Measurements from ENCODE around the gene E2F2. TPM values are rescaled to one million over a fixed set of nuclear protein-coding genes. Genes with fewer than 3 reads are reported as not detected.

E2F2 gene
- polyA plus RNA-seq, 1 experiment = 0.11 TPM

DNA sequence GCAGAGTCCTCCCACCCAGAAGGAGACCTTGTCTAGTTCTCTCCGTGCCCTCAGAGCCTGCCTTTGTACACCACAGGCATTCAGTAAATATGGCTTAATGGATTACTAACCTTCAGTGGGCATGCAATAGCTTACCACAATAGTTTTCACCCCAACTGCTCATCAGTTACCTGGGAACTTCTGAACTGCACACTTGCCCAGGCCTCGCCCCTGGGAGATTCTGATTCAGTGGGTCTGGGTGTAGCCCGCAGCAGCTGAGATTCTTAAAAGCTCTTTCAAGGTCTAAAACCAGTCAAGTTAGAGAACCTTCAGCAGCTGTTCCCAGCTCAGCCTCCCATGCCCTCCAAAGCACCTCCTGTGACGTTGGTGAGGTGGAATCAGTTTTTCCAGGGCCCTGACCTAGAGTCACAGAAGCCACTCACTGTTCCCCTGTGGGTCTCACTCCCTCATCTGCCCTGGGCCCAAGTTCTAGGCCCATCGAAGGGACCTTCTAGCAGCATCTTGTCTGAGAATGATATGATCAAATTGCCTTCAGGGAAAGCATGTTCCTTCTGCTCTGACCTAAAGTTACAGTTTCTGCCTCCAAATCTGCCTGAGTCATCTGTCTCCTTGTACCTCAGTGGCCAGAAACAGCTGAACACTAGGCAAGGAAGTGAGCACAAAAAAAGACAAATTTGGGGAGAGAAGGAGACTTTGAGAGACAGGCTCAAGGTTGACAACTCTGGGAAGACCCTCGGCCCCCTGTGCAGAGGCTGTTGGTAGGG lies 57.8 kb downstream of the E2F2 start:
- TF ChIP-seq, protein P1, sequence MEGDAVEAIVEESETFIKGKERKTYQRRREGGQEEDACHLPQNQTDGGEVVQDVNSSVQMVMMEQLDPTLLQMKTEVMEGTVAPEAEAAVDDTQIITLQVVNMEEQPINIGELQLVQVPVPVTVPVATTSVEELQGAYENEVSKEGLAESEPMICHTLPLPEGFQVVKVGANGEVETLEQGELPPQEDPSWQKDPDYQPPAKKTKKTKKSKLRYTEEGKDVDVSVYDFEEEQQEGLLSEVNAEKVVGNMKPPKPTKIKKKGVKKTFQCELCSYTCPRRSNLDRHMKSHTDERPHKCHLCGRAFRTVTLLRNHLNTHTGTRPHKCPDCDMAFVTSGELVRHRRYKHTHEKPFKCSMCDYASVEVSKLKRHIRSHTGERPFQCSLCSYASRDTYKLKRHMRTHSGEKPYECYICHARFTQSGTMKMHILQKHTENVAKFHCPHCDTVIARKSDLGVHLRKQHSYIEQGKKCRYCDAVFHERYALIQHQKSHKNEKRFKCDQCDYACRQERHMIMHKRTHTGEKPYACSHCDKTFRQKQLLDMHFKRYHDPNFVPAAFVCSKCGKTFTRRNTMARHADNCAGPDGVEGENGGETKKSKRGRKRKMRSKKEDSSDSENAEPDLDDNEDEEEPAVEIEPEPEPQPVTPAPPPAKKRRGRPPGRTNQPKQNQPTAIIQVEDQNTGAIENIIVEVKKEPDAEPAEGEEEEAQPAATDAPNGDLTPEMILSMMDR (IDR thresholded peaks at IDR 0.05; ENCODE audit: insufficient read depth, low read depth, low read length) = no peak
- Histone ChIP-seq H3K36me3 (ENCODE audit: control insufficient read depth, insufficient read depth, low read length) (no peaks in the 10 kb centered on the region; the same call in 1 of the 2 replicates), H3K4me3 (ENCODE audit: low read depth, low read length) (no peak overlapping the region), H3K27me3 (ENCODE audit: control insufficient read depth, insufficient read depth, low read length) (no peaks in the 10 kb centered on the region)
- POLR2A ChIA-PET = no interaction called here
- no peak for DNase-seq (ENCODE audit: low read depth)
- CTCF ChIA-PET = no interaction called here

DNA sequence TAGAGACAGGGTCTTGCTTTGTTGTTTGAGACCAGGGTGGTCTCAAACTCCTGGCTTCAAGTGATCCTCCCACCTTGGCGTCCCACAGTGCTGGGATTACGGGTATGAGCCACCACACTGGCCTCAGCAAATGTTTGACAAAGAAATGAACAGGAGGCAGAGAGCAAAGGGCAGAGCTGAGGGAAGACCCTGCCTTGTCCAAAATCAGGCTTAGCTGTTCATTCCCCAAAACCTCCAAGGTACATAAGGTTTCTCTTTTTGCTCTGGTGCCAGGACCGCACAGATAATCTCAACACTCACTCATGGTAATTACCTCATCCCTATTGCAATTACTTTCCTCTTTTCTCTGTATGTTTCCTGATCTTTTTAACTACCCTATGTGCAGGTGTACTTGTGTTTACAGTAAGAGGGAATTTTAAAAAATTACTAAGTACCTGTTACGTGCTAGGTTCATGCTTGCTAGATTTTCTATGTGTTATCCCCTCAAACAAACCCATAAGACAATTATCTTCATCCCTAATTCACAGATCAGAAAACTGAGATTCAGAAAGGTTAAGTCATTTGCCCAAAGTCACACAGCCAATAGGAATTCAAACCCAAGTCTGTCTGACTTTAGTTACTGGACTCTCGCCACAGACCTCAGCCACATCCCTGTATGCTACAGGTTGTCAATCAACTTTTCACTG lies 58.5 kb downstream of the E2F2 start:
- Histone ChIP-seq H3K4me3 (ENCODE audit: low read depth, low read length) (no peak overlapping the region), H3K27me3 (ENCODE audit: control insufficient read depth, insufficient read depth, low read length) (no peaks in the 10 kb centered on the region), H3K36me3 (ENCODE audit: control insufficient read depth, insufficient read depth, low read length) (no peaks in the 10 kb centered on the region; the same call in 1 of the 2 replicates)
- DNase-seq (ENCODE audit: low read depth) = no peak
- ChIA-PET CTCF (no interaction called here), POLR2A (no interaction called here)
- TF ChIP-seq, protein P1 (IDR thresholded peaks at IDR 0.05; ENCODE audit: insufficient read depth, low read depth, low read length) = no peak

DNA sequence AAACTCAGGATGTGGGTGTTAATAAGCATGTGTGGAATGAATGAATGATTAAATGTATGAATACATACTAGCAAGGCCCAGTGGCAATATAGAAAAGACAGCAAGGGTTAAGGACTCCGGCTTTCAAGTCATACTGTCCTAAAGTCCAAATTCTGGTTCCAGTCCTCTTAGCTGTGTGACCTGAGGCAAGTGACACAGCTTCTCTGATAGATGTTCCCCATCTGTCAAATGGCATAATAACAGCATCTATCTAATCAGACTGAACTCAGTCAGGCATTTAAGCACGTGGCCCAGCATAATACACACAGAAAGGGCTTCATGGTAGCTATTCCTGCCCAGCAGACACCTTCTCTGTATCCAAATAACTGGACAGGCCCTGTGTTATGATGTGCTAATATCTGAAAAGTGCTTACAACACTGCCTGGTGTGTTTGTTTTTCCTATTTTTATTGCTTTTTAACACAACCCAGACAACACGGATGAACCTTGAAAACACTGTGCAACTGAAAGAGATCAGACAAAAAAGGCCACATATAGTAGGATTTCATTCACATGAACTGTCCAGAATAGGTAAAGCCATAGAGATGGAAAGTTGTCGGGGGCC lies 59.5 kb downstream of the E2F2 start:
- ChIA-PET CTCF (no interaction called here), POLR2A (no interaction called here)
- TF ChIP-seq, protein P1 (IDR thresholded peaks at IDR 0.05; ENCODE audit: insufficient read depth, low read depth, low read length) = no peak
- H3K36me3 ChIP-seq (ENCODE audit: control insufficient read depth, insufficient read depth, low read length) = no peaks in the 10 kb centered on the region; the same call in 1 of the 2 replicates
- no peak for DNase-seq (ENCODE audit: low read depth)
- H3K4me3 ChIP-seq (ENCODE audit: low read depth, low read length) = no peak overlapping the region
- no peaks in the 10 kb centered on the region for H3K27me3 ChIP-seq (ENCODE audit: control insufficient read depth, insufficient read depth, low read length)

DNA sequence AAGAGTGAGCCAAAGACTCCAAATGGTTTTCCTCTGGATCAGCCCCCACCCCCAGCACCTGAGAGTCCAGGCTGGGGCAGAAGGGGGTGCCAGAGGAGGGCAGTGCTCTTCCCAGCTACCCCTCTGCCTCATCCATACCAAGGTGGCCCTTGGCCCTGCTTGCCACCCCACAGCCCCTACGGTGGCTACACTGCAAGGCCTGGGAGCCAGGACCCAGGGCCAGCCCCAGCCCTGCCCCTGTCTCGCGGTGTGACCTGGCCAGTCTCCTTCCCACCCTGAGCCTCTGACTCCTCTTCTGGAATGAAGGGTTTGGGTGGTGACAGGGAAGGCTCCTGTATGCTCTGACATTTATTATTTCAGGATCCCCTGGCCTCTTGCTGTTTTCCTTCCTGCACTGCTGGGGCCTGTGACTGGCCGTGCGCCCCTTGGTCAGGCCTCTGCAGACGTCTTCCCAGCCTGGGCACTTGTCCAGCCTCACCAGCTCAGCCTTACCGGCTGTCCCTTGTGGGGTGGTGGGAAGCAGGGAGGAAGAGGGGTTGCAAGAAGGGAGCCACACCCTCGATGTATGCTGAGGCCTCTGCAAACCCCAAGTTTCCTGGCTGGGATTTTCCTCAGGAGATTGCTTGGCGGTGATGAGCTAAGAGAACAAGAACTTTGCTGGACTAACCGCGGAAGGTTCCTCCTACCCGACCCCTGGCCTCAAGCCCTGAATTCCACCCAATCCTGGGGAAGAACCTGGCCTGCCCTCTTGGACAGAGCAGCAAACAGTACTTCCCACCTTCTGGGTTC lies 60.6 kb downstream of the E2F2 start:
- H3K36me3 ChIP-seq (ENCODE audit: control insufficient read depth, insufficient read depth, low read length) = no peaks in the 10 kb centered on the region; the same call in 1 of the 2 replicates
- CTCF ChIA-PET = no interaction called here
- POLR2A ChIA-PET = no interaction called here
- no peak for DNase-seq (ENCODE audit: low read depth)
- TF ChIP-seq, protein P1 (IDR thresholded peaks at IDR 0.05; ENCODE audit: insufficient read depth, low read depth, low read length) = no peak
- no peak overlapping the region for H3K4me3 ChIP-seq (ENCODE audit: low read depth, low read length)
- no peaks in the 10 kb centered on the region for H3K27me3 ChIP-seq (ENCODE audit: control insufficient read depth, insufficient read depth, low read length)
